Measurements from ENCODE around the gene GLIS1. TPM values are rescaled to one million over a fixed set of nuclear protein-coding genes. Genes with fewer than 3 reads are reported as not detected.
A peak's percentile ranks its signal among the peaks of the same experiment; 100 is the strongest.
"Not testable (repeated sequence)": the region's sequence is repeated elsewhere in the genome, so short reads cannot be mapped to it uniquely, and the experiment has no call there.

Gene GLIS1
- total and polyA plus RNA-seq, 9 donors, result 0.12 to 2.9 (median 0.48) TPM; not detected in 1

GRCh38 chr1:53652441-53653199 is 86.3 kb downstream of the GLIS1 start:
- peak in 1 of 5 donors; percentile 5 for DNase-seq
- Histone ChIP-seq H3K4me1 (ENCODE audit: insufficient read depth) (no peaks in the 10 kb centered on the region), H3K27me3 (no peaks in the 10 kb centered on the region), H3K9me3 (no peaks in the 10 kb centered on the region), H3K36me3 (no peaks in the 10 kb centered on the region), H3K27ac (no peak overlapping the region), H3K4me3 (no peak overlapping the region)
- intact Hi-C loops (cut with DNase I), result no loop called here
- TF ChIP-seq POLR2A (IDR thresholded peaks at IDR 0.05) (no peak), EP300 (IDR thresholded peaks at IDR 0.05) (no peak), CTCF (IDR thresholded peaks at IDR 0.05) (no peak)
- 84 to 91% (median 86%) methylated on average over 7 of the region's 7 CpGs for WGBS, 3 donors

- 76 to 95% (median 95%) methylated on average over 1 of the region's 1 CpG for WGBS, 3 donors
- no peaks in the 10 kb centered on the region for H3K4me1 ChIP-seq (ENCODE audit: insufficient read depth)
- intact Hi-C loops (cut with DNase I), result no loop called here
- peak in 1 of 5 donors; percentile 5 for DNase-seq
- H3K27ac ChIP-seq, result no peak overlapping the region
- no peaks in the 10 kb centered on the region for H3K9me3 ChIP-seq
- H3K27me3 ChIP-seq, result no peaks in the 10 kb centered on the region
- no peak for TF ChIP-seq CTCF (IDR thresholded peaks at IDR 0.05)
- no peak overlapping the region for H3K4me3 ChIP-seq
- H3K36me3 ChIP-seq, result no peaks in the 10 kb centered on the region
These were observed 87.6 kb downstream of the GLIS1 start for GRCh38 chr1:53651356-53651755.

- 82 to 87% (median 84%) methylated on average over 7 of the region's 7 CpGs for WGBS, 3 donors
- H3K27ac ChIP-seq, result no peak overlapping the region
- no peaks in the 10 kb centered on the region for H3K9me3 ChIP-seq
- H3K36me3 ChIP-seq, result no peaks in the 10 kb centered on the region
- no peak for DNase-seq
- H3K27me3 ChIP-seq, result no peaks in the 10 kb centered on the region
- H3K4me3 ChIP-seq, result no peak overlapping the region
- TF ChIP-seq EP300 (IDR thresholded peaks at IDR 0.05) (no peak), POLR2A (IDR thresholded peaks at IDR 0.05) (no peak), CTCF (IDR thresholded peaks at IDR 0.05) (no peak)
- no peaks in the 10 kb centered on the region for H3K4me1 ChIP-seq (ENCODE audit: insufficient read depth)
- intact Hi-C loops (cut with DNase I), result no loop called here
These were observed 90.4 kb downstream of the GLIS1 start for GRCh38 chr1:53648516-53648915.

GRCh38 chr1:53647915-53648314 is 91.0 kb downstream of the GLIS1 start:
- H3K4me3 ChIP-seq; intact Hi-C loops (cut with DNase I); H3K36me3 ChIP-seq; H3K9me3 ChIP-seq; H3K4me1 ChIP-seq (ENCODE audit: insufficient read depth); H3K27ac ChIP-seq; DNase-seq; H3K27me3 ChIP-seq: not testable (repeated sequence)
- WGBS, 3 donors, result 91 to 96% (median 93%) methylated on average over 4 of the region's 4 CpGs

GRCh38 chr1:53646732-53647131 is 92.2 kb downstream of the GLIS1 start:
- Histone ChIP-seq H3K27me3 (no peaks in the 10 kb centered on the region), H3K36me3 (no peaks in the 10 kb centered on the region), H3K9me3 (no peaks in the 10 kb centered on the region), H3K27ac (no peak overlapping the region), H3K4me1 (ENCODE audit: insufficient read depth) (no peaks in the 10 kb centered on the region), H3K4me3 (no peak overlapping the region)
- no peak for DNase-seq
- intact Hi-C loops (cut with DNase I), result no loop called here
- TF ChIP-seq CTCF (IDR thresholded peaks at IDR 0.05) (no peak), POLR2A (IDR thresholded peaks at IDR 0.05) (no peak), EP300 (IDR thresholded peaks at IDR 0.05) (no peak)

Measured in ovary (tissue), 9 donors.